GM19023 (cell line): ENCODE measurements around the gene ZNF582.

Source experiments
- ATAC-seq: cut with Tn5 transposase; IDR thresholded peaks from one replicate; pipeline ENCODE4 v1.9.1; 2021; ENCODE audit warnings: mild to moderate bottlenecking, moderate library complexity; ENCODE audit not compliant: unreplicated experiment

Gene ZNF582

DNA sequence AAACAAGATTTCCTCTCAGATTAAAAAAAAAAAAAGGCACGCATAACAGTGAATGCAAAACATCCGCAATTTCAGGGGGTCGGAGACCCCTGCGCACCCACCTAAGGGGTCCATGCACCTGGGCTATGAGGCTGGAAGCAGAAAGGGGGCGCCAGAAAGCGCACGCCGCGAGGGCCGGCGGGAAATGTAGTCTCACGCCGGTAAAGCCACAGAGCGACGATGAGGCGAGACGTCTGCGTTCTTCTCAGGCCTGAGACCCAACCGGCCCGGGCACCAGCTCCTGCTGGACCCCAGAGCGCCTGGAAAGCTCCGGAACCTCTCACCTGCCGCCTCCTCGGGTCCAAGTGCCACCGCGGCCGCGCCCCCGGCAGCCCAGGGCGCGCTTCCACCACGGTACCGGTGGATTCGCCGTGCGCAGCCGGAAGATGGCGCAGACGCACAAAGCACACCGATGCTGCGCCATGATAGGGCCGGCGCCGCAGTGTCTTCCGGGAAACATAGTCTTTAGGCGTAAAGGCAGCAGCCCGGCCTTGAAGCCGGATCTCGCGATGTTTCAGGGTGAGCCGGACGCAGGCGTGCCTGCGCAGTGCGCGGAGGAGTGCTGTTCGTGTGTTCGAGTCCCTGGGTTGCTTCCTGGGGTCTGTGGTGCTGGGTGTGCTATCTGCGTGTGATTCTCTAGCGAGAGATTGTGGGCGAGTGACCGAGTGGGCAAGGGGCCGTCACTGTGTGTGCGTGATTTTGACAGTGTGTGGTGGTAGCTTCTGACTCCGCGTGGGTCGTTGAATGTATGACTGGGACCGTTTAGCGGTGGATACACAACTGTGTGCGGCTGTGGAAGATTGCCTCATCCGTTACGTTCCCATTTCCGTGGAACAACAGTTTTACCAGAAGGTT is at the start of gene ZNF582:
ZNF582 (minus strand) TSS at position 416 of the 894 bp plus-strand sequence. CDS start 1,782 bp downstream, outside the sequence.
- peak; percentile 79 for ATAC-seq

DNA sequence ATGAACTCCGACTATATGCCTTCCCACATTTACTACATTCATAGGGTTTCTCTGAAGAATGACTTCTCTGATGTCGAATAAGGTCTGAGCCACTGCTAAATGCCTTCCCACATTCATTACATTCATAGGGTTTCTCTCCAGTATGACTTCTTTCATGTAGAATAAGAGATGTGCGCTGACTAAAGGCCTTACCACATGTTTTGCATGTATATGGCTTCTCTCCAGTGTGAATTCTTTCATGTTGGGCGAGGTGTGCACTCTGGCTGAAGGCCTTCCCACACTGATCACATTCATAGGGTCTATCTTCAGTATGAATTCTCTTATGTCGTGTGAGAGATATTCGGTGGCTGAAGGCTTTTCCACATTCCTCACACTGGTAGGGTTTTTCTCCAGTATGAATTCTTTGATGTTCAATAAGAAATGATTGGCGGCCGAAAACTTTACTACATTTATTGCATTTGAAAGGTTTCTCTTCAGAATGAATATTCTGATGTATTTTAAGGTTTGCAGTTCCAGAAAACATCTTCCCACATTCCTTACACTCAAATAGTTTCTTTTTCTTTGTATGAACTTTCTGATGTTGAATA is 48.0 kb upstream of the ZNF582 start:
- ATAC-seq, result no peak

DNA sequence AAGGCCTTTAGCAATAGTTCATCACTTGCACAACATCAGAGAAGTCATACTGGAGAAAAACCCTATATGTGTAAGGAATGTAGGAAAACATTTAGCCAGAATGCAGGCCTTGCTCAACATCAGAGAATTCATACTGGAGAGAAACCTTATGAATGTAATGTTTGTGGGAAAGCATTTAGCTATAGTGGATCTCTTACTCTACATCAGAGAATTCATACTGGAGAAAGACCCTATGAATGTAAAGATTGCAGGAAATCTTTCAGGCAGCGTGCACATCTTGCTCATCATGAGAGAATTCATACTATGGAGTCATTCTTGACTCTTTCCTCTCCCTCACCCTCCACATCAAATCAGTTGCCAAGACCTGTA is 30.6 kb upstream of the ZNF582 start:
- no peak for ATAC-seq

DNA sequence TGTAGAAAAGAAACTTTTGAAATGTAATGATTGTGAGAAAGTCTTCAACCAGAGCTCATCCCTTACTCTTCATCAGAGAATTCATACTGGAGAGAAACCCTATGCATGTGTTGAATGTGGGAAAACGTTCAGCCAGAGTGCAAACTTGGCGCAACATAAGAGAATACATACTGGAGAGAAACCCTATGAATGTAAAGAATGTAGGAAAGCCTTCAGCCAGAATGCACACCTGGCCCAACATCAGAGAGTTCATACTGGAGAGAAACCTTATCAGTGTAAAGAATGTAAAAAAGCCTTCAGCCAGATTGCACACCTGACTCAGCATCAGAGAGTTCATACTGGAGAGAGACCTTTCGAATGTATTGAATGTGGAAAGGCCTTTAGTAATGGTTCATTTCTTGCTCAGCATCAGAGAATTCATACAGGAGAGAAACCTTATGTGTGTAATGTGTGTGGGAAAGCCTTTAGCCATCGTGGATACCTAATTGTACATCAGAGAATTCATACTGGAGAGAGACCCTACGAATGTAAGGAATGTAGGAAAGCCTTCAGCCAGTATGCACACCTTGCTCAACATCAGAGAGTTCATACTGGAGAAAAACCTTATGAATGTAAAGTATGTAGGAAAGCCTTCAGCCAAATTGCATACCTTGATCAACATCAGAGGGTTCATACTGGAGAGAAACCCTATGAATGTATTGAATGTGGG is 30.1 kb upstream of the ZNF582 start:
- no peak for ATAC-seq

DNA sequence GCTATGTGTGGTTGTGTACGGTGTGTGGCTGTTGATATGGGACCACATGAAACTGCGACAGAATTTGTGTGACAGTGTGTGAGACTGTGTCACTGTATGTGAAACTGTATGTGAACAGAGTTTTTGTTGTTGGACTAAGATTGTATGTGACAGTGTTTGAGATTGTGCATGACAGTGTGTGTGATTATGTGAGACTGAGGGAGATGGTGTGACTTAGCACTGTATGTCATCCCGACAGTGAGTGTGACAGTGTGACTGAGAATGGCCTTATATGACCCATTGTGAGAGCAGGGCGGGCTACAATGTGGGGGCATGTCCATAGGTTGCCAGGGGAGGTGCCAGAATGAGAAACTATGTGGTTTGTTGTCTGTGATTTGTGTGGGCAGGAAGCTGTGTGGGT is 11.7 kb upstream of the ZNF582 start:
- ATAC-seq, result no peak

DNA sequence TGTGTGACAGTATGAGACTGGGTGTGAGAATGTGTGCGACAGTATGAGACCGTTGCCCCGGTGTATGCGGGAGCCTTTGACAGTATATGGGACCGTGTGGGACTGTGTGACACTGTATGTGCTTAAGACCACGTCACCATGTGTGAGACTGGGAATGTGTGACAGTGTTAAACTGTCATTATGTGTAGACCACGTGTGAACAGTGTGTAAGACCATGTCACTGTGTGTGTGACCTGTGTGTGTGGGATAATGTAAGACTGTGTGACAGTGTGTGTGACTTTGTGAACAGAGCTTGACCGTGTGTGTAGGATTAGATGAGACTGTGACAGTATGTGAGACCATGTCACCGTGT is 11.3 kb upstream of the ZNF582 start:
- ATAC-seq, result no peak

DNA sequence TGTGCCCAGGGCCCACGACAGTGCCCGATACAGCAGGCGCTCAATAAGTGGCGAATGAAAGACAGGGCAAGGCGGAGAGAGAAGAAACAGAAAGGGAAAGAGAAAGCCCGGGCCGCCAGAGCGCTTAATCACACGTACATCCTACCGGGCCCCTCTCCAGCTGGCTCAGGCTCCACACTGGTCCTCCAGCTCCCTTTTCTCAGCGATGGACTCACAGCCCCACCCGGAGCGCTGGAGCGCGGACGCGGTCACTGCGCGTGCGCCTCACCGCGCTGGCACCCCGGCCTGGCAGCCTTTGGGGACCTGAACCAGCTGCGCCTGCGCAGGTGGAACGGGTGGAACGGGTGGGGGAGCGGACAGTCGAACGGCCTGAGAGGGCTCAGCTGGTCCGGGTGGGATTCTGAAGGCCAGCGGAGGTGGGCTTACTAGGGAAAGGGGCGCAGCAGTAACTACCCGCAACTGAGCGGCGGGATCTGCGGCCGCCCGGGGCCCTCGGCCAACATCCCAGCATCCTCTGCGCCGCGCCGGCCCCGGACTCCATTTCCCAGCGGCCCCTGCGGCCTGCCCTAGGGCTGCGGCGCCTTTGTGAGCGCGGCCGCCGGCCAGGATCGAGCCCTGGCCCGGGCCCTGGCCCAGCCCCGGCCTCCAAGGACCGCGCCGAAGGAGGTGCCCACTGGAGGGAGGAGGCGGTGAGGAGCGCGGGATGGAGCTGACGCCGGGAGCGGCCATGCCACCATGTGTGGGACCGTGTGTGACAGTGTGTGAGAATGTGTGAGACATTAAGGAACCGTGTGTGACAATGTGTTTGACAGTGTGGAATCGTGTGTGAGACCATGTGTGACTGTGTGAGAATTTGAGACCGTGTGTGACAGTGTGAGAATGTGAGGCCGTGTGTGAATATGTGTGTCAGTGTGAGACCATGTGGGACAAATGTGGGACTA is 10.7 kb upstream of the ZNF582 start, which contains the start of gene ZNF583:
ZNF583 (plus strand) TSS at position 569 of the 941 bp plus-strand sequence. CDS start 2,783 bp downstream, outside the sequence.
- ATAC-seq, result peak; percentile 78

DNA sequence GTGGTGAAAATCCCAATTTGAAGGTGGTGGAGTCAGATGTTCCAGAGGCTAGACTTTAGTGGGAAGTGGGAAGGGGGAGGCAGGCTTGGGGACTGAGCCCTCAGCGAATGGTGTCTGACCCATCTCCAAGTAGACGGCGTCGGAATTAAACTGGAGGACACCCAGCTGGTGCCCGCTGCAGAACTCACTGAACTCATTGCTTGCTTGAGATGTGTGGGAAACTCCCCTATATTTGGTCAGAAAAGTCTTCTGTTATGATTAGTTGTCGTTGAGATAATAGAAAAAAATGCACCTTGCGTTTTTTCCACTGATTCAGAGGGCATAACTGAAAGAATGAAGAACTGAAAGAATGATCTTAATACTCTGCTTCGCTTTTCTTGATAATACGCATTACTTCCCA is 9.9 kb upstream of the ZNF582 start:
- no peak for ATAC-seq

DNA sequence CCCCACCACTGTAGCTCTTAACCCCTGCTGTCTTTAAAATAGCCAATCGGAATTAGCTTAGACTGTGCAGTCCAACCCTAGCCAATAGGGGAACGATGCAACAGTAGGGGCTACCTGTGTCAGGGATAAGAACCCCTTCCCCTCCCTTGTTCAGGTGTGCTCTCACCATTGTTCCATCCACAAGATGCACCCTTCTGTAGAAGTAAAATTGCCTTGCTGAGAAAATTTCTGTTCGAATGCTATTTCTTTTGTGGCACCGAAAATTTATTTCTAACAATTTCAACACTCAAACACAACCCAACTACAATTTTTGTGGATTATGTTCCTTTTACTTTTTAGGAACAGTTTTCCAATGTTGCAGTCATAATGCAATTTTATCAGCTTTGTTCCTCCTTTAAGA is 7.2 kb upstream of the ZNF582 start:
- ATAC-seq, result no peak

DNA sequence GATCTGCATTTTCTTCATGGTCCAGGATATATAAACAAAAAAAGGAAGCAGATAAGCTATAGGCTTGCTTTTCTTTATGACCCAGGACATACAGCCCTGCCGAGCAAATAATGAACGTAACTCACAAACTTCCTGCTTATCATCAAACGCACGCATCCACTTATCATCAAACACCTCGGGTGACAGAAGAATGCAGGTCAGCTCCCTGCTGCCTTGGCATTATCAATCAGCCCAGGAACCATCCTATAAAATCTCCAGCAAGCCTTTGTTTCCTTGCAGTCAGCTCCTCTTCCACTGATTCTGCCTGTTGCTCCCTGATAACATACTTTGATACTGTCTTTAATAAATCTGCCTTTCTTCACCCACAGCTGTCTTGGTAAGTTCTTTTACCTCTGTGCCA is 5.5 kb upstream of the ZNF582 start:
- ATAC-seq, result no peak

DNA sequence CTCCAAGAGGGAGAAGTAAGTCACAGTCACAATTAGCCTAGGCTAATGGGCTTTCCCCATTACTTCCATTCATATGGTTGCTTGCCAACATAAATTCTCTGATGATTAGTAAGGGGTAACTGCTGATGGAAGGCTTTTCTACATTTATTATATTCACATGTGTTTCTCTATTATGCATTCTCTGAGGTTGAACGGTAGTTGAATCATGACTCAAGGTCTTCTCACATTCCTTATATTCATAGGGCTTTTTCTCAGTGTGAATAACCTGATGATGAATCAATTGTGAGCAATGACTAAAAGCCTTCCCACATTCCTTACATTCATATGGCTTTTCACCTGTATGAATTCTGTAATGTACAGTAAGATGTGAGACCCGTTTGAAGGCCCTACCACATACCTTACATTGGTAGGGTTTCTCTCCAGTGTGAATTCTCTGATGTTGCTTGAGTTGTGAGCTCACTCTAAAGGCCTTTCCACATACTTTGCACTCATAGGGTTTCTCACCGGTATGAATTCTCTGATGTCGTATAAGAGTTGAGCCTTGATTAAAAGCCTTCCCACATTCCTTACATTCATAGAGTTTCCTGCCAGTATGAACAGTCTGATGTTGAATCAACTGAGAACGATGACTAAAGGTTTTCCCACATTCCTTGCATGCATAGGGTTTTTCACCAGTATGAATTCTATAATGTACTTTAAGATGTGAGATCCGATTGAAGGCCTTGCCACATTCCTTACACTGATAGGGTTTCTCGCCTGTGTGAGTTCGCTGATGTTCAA is 9.3 kb downstream of the ZNF582 start:
- no peak for ATAC-seq

DNA sequence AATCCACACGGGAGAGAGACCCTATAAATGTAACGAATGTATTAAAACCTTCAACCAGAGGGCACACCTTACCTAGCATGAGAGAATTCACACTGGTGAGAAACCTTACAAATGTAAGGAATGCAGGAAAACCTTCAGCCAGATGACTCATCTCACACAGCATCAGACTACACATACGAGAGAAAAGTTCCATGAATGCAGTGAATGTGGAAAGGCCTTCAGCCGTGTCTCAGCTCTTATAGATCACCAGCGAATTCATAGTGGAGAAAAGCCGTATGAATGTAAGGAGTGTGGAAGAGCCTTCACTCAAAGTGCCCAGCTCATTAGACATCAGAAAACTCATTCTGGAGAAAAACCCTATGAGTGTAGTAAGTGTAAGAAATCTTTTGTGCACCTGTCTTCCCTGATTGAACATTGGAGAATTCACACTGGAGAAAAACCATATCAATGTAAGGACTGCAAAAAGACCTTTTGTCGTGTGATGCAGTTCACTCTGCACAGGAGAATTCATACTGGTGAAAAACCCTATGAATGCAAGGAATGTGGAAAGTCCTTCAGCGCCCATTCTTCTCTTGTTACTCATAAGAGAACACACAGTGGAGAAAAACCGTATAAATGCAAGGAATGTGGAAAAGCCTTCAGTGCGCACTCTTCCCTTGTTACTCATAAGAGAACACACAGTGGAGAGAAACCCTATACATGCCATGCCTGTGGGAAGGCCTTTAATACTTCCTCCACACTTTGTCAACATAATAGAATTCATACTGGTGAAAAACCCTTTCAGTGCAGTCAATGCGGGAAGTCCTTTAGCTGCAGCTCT is 16.0 kb downstream of the ZNF582 start:
- no peak for ATAC-seq

DNA sequence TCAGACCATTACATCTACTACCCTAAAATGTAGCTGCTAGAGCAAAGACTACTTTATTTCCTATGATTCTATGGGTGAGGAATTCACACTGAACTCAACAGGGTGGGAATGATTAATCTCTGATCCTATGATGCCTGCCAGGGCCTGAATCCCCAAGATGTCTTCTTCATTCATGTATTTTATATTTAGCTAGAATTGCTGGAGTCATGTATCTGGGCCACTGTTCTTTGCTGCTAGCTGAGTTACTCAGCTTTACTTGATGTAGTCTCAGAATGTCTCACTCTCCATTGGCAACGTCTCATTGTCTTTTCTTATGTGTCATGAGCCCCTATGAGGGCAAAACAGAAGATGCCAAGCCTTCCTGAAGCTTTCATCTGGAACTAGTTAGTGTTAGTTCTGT is 21.1 kb downstream of the ZNF582 start:
- no peak for ATAC-seq

DNA sequence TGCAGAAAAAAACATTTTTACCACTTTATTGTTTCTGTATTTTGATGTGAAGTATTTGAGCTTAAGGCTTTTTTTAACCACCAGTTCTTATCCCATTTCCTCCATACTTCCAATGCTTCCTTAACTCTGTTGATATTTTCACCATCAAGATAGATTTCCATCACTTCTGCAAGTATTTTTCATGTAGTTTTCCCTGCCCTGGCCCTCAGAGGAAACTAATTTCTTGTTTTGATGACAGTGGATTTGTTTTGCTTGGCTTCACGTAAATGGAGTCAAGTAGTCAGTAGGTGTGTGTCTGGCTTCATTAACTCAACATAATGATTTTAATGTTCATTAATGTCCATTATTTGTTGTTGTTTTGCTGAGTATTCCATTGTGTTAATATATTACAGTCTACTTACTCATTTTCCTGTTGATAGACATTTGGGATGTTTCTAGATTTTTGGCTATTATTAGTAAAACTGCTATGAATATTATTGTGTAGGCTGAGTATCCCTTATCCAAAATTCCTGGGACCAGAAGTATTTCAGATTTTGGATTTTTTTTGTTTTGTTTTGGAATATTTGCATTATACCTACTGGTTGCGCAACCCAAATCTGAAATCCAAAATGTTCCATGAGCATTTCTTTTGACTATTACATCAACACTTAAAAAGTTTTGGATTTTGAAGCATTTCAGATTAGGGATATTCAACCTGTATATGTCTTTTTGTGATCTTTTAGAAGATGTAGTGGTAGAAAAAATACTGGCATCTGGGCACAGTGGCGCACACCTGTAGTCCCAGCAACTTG is 23.3 kb downstream of the ZNF582 start:
- no peak for ATAC-seq

DNA sequence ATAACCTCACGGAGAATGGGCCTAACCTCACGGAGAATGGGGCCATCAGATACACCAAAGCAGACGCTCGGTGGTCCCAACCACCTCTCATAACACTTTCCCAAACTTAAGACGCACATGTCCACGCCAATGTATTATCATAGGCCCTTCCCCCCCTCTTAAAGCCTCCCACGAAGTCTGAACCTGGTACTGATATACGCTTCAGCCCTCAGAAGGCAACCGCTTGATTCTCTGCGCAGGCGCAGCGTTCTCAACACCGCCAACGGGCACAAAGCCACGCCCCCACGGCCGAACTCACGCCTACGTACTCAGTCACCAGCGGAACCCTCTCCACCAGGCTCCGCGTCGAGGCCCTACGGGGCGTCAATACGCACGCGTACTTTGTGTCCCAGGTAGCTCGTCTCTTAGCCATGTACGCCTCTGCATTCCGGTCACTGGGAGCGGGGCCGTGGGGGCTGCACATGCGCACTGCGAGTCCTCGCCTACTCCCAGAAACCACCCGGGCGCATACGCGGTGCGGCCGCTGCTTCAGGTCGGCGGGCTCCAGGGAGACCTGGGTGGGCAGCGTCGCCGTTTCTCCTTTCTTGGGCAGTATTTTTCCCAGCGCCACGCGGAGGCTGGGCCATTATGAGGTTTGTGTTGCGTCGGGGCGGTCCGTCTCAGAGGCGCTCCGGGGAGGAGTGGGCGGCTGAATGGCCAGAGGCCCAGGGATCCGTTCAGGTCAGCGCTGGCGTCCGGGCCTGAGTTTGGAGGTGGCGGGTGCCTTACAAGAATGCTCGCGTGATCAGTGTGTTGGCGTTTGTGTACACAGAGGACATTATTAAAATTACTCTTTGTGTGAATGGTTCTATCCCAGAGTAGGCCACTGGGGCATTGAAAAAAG is 25.3 kb downstream of the ZNF582 start:
- ATAC-seq, result no peak

DNA sequence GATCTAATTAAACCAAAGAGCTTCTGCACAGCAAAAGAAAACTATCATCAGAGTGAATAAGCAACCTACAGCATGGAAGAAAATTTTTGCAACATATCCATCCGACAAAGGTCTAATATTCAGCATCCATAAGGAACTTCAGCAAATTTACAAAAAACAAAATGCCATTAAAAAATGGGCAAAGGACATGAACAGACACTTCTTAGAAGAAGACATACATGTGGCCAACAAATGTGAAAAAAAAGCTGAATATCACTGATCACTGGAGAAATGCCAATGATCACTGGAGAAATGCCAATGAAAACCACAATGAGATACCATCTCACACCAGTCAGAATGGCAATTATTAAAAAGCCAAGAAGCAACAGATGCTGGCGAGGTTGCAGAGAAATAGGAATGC is 32.5 kb downstream of the ZNF582 start:
- ATAC-seq, result no peak

DNA sequence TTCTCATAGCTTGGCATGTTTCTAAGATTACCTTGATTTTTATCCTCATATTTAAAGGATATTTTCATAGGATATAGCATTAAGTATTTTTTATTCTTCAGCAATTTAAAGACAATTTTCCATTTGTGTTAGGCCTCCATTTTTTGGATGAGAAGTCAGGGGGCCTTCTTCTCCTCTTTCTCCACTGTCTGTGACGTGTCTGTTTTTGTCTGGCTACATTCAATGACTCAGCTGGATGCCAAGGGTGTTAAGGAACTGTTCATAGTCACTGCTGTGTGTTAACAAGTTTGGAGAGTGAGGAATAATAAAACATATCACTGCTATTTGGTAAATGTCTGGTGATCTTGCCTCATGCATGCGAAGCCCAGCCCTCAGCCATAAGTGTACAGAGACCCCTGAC is 36.4 kb downstream of the ZNF582 start:
- ATAC-seq, result no peak
